ENCODE results near the gene MATK.

DNA sequence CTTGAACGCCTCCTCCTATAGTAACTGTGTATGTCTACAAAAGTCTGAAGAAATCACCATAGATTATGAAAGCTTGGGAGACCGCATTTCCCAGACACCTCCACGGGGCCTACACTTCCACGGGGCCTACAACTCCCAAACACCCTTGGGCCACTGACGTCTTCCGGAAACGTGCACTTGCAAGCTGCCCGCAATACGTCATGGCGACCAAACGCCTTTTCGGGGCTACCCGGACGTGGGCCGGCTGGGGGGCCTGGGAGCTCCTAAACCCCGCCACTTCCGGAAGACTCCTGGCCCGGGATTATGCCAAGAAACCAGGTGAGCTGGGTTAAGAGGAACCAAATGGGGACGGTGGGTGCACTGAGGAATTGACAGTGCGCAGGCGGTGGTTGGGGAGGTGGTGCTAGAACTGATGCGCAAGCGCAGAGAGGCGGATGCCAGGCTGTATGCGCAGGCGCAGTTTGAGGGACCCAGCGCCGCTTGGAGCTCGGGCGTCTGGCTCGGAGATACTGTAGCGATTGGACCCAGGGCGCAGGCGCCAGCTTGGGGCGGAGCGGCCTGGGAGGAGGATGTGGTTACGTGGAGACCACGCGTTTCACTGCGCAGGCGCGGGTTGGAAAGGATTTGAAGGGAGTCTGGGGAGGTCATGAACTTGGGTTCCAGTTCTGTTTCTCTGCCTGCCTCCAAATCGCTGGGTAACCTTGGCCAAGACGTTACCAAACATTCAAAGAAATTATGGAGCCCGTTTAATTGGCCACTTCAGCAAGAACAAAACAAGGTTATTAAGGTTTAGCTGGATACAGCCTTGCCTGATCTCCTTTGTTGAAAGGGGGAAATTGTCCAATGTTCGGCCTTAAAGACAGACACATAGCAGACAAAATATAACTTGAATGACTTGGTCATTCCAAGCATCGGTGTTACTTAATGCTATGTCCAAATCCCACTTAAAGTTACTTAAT is 23.4 kb downstream of the MATK start, which contains the start of gene MRPL54:
- TF ChIP-seq HDAC6 (IDR thresholded peaks at IDR 0.05; ENCODE audit: unreplicated experiment): peak; percentile 54
- TF ChIP-seq, protein P1, sequence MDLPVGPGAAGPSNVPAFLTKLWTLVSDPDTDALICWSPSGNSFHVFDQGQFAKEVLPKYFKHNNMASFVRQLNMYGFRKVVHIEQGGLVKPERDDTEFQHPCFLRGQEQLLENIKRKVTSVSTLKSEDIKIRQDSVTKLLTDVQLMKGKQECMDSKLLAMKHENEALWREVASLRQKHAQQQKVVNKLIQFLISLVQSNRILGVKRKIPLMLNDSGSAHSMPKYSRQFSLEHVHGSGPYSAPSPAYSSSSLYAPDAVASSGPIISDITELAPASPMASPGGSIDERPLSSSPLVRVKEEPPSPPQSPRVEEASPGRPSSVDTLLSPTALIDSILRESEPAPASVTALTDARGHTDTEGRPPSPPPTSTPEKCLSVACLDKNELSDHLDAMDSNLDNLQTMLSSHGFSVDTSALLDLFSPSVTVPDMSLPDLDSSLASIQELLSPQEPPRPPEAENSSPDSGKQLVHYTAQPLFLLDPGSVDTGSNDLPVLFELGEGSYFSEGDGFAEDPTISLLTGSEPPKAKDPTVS (IDR thresholded peaks at IDR 0.05; ENCODE audit: low read depth, low read length): no peak
- TF ChIP-seq, protein P2, sequence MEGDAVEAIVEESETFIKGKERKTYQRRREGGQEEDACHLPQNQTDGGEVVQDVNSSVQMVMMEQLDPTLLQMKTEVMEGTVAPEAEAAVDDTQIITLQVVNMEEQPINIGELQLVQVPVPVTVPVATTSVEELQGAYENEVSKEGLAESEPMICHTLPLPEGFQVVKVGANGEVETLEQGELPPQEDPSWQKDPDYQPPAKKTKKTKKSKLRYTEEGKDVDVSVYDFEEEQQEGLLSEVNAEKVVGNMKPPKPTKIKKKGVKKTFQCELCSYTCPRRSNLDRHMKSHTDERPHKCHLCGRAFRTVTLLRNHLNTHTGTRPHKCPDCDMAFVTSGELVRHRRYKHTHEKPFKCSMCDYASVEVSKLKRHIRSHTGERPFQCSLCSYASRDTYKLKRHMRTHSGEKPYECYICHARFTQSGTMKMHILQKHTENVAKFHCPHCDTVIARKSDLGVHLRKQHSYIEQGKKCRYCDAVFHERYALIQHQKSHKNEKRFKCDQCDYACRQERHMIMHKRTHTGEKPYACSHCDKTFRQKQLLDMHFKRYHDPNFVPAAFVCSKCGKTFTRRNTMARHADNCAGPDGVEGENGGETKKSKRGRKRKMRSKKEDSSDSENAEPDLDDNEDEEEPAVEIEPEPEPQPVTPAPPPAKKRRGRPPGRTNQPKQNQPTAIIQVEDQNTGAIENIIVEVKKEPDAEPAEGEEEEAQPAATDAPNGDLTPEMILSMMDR (IDR thresholded peaks at IDR 0.05 in 2 of 3, conservative IDR thresholded peaks at IDR 0.05 in 1 of 3; ENCODE audit: control insufficient read depth in 2 of 3, extremely low read depth in 1 of 3, insufficient read depth in 1 of 3, low read depth in 3 of 3, low read length in 3 of 3): no peak

Data from GM12878 (cell line).